GF-D8 (cell line): Measurements from ENCODE around the gene PHLDB1.

ENCODE experiments used
- DNase-seq: peaks from one replicate; lab custom pipeline; 2025; lab: John Stamatoyannopoulos, UW

The PHLDB1 gene

GRCh38 chr11:118688851-118689502 lies 81.6 kb downstream of the PHLDB1 start:
- DNase-seq = no peak

- DNase-seq = no peak
Observed at GRCh38 chr11:118689503-118689851, 82.1 kb downstream of the PHLDB1 start.

- DNase-seq = peak; percentile 94
Observed at GRCh38 chr11:118689852-118690552, 82.6 kb downstream of the PHLDB1 start.

GRCh38 chr11:118690553-118691304 lies 83.3 kb downstream of the PHLDB1 start:
- DNase-seq = no peak

- peak; percentile 44 for DNase-seq
Observed at GRCh38 chr11:118691926-118692830, 84.8 kb downstream of the PHLDB1 start.

GRCh38 chr11:118694185-118694584 lies 86.8 kb downstream of the PHLDB1 start:
- no peak for DNase-seq

- DNase-seq = no peak
Observed at GRCh38 chr11:118694771-118695170, 87.4 kb downstream of the PHLDB1 start.

- DNase-seq = no peak
Observed at GRCh38 chr11:118696673-118697226, 89.3 kb downstream of the PHLDB1 start.

- DNase-seq = no peak
Observed at GRCh38 chr11:118697346-118697745, 89.9 kb downstream of the PHLDB1 start.

GRCh38 chr11:118699506-118700220 lies 92.2 kb downstream of the PHLDB1 start:
- no peak for DNase-seq

GRCh38 chr11:118703563-118704106 lies 96.2 kb downstream of the PHLDB1 start:
- DNase-seq = peak; percentile 44

GRCh38 chr11:118705111-118705741 lies 97.8 kb downstream of the PHLDB1 start:
- DNase-seq = peak; percentile 78

- no peak for DNase-seq
Observed at GRCh38 chr11:118705791-118706545, 98.6 kb downstream of the PHLDB1 start.

- no peak for DNase-seq
Observed at GRCh38 chr11:118706546-118706825, 99.1 kb downstream of the PHLDB1 start.
